Measurements from ENCODE around the gene CD79B.
A peak's percentile ranks its signal among the peaks of the same experiment; 100 is the strongest.

The CD79B gene

DNA sequence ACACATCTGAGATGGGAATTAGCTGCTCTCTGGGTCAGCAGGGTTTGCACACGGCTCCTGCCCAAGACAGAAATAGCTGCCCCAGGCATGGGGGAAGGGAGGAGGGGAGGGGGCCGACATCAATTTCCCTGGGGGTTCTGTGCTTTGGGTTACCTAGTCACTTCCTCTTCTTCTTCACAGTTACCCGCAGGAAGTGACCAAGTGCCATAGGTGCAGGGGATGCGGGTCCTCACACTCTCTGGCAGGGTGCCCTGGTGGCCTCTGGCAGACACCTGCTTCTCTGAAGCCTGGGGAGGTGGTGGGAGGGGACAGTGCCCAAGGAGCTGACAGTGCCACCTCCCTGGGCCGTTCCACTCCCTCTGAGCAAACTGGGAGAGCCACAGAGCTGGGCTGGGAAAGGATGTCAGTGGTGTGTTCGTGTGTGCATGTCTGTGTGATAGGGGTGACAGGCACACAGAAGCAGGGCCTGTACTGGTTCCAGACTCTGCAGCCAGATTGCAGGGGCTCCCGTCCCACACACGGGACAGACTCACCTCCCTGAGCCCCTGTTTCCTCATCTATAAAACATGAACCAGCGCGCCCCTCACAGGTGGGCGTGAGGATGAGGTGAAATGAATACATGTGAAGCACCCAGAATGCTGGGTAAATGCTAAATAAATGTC lies 22.4 kb upstream of the CD79B start:
- no peak for DNase-seq (ENCODE audit: low spot score)

DNA sequence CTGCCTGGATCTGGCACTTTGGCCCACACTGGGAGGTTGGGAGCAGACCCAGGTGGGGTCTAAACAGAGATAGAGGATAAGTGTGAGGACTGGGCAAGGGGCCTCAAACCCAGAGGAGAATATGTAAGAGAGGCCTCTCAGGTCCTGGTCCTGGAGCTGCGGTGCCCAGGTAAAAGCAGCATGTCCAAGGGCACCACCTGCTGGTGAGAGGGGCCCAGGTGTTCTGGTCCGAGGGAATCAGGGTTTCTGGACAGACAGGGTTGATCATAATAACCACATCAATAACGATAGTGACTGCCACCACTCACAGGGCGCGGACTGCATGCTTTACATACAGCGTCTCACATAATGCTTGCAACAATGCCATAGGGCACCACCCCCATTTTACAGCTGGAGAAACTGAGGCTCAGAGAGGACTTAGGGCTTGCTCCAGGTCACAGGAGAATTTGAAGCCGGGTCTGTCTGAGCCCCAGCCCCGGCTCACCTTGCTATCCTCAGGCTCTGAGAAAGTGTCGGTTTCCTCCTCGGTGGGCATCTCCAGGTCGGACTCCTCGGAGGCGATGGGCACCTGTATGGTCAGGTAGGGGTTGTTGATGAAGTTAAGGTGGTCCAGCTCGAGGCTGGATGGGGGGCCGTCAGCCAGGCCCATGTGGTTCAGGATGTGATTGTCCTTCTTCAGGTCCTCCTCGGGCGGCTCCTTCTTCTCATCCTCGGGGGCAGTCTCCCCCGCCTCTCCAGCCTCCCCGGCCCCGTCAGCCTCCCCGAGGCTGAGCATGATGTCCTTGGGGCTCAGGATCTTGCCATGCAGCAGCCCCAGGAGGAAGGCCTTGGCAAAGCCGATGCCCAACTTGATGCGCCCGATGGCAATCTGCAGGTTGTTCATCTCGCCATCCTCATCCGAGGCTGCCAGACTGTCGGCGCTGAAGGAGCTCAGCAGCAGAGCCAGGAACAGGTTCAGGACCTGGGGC lies 19.1 kb upstream of the CD79B start:
- no peak for DNase-seq (ENCODE audit: low spot score)

DNA sequence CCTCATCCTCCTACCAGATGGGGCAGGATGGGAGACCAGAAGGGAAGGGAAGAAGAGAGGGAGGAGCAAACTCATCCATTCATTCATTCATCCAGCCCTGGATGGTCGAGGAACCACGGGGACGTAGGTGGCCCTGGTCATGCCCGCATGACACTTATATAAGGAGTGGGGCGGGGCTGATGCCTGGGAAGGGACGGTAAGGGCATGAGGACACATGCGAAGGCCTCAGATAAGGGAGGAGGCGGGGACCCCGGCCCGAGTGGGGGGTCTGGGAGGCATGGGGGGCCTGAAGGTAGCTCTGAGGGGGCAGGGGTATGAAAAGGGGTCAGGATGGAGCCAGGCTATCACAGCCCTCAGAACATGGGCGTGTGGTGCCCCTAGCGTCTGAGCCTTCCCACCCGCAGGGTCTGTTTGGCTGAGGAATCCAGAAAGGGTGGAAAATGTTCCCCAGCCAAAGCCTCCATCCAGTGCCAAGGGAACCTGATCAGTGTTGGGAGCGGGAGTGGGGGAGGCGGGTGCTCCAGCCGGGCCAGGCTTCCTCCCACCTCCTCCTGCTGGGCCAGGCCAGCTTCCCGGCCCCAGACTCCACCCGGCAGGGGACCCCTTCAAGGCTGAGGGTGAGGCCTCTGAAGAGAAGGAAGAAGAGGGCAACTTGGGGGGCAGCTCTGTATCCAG lies 17.6 kb upstream of the CD79B start:
- no peak for DNase-seq (ENCODE audit: low spot score)

DNA sequence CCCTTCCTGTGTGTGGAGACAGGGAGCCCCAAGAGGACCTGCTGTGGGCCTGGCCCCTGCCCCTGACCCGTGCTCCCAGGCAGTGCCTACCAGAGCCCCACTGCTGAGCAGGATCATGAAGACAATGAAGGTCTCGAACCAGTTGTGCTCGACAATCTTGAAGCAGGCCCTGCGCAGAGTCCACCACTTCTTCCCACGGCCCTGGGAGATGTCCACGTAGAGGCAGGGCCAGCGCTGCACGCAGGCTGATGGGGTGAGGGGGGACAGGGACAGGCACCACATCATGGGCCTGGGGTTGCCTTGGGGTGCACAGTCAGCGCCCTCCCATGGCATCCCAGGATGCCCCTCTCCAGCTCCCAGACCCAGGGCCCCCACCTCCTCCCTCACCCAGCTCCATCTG lies 16.4 kb upstream of the CD79B start:
- no peak for DNase-seq (ENCODE audit: low spot score)

DNA sequence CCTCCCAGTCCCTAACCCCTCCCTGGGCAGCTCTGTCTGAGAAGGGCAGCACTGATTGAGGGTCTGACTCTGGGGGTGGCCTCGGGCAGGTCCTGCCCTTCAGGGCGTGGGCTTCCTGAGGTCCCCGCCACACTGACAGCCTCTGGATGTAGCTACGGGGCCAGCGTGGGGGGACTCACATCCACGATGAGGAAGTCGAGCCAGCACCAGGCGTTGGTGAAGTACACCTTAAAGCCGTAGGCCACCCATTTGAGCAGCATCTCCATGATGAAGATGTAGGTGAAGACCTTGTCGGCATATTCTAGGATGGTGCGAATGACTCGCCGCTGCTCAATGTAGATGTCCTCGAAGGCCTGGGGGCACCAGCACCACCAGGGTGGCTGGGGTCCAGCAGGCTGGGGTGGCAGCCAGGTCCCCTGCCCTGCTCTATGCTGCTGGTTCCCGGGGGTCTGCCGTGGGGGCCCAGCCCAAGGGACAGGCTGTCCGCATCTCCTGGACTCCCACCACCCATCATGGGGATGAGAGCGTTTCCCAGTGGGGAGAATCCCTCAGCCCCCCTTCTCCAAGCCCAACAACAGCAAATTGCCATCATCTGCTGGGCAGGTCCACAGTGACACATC lies 15.7 kb upstream of the CD79B start:
- DNase-seq (ENCODE audit: low spot score): no peak

DNA sequence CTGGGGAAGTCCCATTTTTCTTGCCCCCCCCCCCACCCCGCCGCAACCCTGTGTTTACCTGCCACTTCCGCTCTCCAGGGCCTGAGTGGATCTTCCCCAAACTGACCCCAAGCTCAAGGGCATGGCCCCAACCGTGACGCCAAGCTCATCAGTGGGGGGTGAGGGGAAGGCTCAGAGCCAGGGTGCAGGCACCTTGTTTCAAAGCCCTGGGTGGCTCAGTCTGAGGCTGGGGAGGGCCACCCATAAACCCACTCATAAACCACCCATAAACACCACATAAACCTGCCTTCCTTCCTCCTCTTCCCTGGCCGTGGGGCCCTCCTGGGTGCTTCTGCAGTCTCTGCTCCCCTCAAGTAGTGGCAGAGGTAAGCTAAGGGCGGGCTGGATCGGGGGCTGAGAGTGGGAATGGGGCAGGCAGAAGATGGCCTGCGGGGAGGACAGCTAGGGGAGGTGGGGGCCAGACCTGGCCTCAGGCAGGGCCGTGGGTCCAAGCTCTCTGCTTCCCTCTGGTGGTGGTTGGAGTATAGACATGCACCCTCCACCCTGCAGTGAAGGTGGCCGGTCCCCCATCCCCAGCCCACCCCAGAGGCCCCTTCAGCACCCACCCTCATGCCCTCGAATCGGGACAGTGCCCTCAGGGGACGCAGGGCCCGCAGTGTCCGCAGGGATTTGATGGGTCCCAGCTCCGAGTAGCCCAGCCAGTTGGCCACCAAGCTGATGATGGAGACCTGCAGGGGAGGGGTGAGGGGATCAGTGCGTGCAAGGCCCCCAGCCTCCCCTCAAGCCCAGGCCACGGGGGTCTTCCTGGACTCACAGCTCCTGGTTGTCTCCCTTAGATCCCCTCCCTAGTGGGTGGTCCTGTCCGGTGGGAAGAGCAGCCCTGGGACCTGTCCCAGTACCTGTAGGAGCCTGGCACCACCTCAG lies 14.6 kb upstream of the CD79B start:
- DNase-seq (ENCODE audit: low spot score): peak; percentile 55

DNA sequence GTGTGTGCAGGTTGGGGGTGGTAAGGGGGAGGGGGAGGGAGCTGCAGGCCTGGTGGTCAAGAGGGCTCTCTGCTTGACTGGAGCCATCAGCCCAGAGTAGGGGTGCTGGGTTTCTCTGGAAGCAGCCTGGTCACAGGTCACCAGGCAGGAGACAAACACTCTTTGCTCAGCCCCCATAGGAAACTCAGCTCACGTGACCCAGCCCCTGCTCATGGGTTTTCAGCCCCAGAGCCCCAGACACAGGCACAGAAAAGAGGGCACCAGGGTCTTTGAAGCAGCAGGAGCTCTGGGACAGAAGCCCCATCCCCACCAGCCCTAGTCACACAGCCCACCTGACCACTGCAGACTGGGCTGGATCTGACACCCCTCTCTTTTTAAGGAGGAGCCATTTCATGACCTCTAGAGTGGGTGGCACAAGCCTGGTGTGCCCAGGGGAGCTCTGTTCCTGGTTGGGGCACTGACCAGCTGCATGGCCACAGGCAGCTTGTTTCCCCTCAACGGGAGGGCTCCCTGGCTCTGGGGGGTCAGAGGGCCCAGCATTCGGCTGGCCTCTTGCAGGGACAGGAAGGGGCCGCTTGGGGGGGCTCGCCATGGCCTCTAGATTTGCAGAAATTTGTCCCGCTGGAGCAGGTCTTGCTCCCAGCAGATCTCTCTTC lies 13.8 kb upstream of the CD79B start:
- DNase-seq (ENCODE audit: low spot score): no peak

DNA sequence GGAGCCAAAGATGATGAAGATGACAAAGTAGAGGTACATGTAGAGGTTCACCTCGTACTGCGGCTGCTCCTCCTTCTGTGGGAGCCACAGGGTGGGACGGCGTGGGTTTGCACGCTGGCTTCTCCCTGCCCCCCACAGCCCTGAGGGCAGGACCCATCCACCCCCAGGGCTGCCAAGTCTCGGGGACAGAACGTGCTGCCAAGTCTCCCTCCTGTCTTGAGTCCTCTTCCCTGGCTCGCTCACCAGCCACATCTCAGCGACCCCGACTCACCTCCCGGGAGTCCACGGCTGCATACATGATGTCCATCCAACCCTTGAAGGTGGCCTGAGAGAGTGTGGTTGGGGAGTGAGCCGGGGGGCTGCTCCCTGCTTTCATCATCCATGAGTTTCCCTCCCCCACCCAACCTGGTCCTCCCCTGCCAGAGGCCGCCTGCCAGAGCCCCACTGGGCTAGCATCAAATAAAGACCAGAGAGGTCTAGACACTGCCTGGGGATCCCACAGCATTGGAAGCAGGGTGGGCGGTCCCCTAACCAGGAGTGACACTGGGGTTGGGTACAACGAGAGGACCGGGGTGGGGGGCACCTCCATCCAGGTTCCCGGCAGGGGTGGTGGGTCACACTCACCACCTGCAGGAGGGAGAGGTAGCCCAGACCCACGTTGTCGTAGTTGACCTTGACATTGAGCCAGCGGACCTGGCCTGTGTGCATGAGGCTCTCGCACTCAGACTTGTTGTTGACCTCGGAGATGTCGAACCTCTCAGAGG lies 12.8 kb upstream of the CD79B start:
- no peak for DNase-seq (ENCODE audit: low spot score)

DNA sequence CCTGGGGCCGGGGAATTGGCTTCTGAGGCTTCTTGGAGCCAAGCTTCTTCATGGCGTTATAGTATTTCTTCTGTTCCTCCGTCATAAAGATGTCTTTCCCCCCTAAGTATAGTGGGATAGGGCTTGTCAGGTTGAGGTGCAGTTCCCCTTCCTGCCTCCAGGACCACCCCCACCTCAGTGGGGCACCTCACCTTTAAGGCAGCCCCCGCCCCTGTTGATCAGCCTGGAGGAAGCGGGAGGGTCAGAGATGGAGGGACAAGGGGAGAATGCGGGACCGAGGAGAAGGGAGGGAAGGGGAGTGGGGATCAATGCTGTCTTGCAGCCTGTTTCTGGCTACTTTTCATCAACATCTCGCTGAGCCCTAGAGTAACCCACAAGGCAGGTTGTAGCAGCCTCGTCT lies 11.6 kb upstream of the CD79B start:
- no peak for DNase-seq (ENCODE audit: low spot score)

DNA sequence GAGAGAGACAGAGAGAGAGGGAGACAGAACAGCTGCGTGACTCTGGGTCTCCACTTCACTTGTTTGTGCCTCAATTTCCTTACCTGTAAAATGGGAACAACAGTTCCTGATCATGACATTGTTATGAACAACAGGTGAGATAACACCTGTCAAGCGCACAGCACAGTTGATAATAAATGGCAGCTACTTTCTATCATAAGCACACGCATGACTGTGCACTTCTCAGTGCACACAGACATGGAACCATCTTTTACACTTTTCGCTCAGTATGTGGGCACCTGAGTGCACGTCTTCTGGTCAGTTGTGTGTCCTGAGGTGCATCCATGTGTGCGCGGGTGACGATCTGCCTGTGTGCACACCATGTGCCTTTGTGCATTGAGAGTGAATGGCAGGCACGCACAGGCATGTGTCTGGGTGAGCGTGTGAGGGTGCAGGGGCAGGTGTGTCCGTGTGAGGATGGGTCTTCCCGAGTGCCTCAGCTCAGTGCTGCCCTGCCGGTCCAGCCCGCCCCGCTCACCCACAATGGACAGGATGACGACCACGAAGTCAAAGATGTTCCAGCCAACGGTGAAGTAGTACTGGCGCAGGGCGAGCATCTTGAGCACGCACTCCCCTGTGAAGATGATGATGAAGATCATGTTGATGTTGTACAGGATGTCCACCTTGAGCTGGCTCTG lies 10.3 kb upstream of the CD79B start:
- DNase-seq (ENCODE audit: low spot score): no peak

DNA sequence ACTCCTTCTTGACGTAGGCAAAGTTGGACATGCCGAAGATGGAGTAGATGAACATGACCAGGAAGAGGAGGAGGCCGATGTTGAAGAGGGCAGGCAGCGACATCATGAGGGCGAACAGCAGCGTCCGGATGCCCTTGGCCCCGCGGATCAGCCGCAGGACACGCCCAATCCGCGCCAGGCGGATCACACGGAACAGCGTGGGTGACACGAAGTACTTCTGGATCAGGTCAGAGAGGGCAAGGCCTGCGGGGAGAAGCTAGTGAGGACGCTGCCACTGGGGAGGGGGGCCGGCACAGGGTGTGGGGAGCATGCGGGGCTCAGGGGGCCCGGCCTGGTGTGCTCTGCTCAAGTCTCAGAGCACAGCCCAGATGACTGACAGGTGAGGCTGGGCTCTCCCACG lies 9.6 kb upstream of the CD79B start:
- DNase-seq (ENCODE audit: low spot score): no peak

DNA sequence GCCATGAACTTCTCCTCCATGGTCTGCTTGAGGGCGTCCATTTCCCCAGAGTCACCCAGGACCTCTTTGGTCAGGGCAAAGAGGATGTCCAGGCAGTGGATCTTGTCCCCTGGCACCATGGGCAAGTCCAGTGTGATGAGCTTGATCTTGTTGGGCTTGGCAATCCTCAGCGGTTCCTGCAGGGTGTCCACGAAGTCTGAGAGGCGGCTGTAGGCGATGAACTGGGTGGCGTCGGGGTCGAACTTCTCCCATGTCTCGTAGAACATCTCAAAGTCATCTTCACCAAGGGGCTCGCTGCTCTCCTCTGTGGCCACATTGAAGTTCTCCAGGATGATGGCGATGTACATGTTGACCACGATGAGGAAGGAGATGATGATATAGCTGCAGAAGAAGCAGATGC lies 9.0 kb upstream of the CD79B start:
- no peak for DNase-seq (ENCODE audit: low spot score)

DNA sequence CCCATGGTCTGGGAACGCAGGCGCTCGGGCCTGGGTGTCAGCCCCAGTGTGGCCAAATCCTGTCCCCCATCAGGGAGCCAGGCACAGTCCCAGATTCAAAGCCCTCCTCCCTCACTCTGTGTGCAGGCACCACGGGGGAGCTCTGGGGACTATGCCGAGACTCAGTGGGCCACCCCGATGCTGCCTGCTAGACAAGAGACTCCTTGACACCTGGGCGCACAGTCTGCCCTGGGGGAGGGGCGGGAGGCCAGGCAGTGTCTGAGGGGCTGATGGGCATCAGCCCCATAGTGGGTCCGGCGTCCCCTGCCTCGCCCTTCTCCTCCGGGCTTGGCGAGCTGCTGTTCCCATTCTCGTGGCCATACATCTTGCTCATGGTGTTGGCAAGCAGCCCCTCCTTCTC lies 8.5 kb upstream of the CD79B start:
- DNase-seq (ENCODE audit: low spot score): no peak

DNA sequence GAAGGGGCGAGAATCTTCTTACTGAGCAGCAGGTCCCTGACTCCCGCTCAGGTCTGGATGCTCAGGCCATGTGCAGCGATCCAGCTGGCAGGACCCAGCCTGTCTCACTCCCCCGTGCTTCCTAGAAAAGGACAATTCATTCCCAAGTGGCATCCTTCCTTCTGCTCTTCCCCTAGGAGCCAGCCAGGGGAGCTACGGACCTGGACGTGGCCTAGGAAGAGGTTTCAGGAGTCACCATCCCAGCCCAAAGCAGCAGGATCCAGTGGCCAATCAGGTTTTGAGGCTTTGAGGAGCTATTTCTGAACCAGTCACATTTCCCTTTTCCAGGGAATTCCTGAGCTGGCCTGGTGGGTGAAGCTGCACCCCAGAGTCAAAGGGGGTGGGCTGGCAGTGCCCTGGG lies 7.8 kb upstream of the CD79B start:
- DNase-seq (ENCODE audit: low spot score): no peak

DNA sequence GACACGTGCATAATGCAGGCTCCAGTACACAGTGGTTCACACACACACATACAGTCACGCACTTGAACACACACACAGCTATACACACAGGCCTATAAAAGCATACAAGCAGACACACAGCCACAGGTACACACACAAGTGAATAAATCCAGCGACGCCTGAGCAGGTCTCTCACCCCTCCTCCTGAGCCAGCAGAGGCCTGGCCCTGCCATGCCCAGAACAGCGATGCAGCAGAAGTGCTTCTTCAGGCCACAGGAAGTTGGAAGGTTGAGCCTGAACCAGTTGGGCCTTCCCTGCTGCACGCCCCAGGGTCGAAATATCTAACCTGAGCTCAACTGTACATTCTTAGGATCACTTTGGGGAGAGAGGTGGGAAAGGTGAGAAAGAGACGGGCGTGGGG lies 7.3 kb upstream of the CD79B start:
- no peak for DNase-seq (ENCODE audit: low spot score)

DNA sequence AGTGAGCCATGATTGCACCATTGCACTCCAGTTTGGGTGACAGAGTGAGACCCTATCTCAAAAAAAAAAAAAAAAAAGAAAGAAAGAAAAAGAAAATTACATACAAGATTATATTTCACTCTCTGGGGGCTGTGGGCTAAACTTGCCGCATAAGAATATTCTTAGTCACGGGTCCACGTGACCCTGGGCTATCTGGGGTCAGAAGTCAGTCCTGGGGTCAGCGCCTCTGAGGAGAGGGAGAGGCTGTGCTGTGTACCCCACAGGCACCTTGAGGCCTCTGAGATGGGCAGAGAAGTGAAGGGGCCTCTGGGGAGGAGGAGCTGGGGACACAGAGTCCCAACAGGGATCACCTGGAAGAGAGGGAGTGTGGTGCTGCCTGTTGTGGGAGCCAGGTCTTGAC lies 5.8 kb upstream of the CD79B start:
- no peak for DNase-seq (ENCODE audit: low spot score)

DNA sequence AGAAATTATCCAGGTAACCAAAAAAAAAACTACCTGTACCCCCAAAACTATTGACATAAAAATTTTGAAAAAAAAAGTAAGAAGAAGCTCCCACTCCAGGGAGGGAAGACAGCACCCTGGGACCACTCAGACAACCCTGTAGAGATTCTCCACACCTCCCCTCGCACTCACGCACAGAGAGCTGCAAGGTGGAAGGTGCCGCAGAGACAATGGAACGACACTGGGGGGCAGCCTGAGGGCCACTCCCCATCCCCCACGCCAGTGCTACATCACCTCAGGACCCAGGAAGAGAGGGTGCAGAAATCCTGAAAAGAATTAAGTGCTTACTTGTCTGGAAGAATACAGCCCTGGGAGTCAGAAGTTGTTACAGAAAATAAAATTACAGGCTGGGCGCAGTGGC lies 5.2 kb upstream of the CD79B start:
- no peak for DNase-seq (ENCODE audit: low spot score)

DNA sequence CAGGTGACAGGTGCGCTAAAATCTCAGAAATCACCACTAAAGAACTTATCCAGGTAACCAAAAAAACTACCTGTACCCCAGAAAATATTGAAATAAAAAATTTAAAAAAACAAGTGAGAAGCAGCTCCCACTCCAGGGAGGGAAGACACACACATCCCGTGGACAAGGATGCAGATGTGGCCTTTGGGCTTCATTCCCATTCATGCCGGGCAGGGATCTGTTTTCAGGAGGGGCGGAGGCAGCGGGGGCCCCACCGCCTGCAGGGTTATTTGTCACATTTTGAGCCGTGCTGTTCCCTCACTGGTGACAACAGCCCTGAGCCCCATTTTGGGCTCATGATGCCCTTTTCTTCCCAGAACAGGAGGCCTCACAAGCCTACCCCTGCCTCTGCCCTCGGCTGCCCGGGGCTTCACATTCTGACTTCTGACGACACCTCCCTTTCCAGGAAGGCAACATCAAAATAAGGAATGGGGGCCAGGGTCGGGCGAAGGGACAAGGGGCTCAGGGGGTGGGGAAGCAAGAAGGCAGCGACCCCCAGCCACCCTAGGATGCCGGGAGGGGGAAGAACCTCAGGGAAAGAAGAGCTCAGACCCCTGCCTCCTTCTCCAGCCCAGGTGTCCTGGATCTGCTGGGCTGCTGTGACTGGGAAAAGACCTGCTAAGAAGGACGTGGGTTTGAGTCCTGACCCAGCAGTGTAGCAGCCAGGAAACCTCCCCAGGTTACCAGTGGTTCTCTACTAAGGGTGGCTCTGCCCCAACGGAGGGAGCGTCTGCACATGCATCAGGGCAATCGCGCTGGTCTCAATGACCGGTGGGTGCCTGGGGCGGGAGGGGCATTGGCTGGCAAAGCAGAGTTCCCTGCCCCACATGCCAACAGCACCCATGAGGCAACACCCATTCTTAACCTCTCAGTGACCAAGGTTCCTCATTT lies 2.3 kb upstream of the CD79B start:
- DNase-seq (ENCODE audit: low spot score): no peak
